PFSK-1 (cell line): Measurements from ENCODE around the gene ZNF227.

Experiments used
- POLR2AphosphoS5 ChIP-seq: IDR thresholded peaks from 2 replicates; pipeline ENCODE4 v1.6.1; 2012; ENCODE audit warnings: low read depth, mild to moderate bottlenecking, control low read depth, low read length, moderate library complexity
- SIN3A ChIP-seq: IDR thresholded peaks from 2 replicates; pipeline ENCODE4 v1.6.1; 2012; ENCODE audit warnings: mild to moderate bottlenecking, low read length, moderate library complexity, borderline replicate concordance; ENCODE audit not compliant: insufficient read depth
- TAF1 ChIP-seq: IDR thresholded peaks from 2 replicates; pipeline ENCODE4 v1.6.1; 2012; ENCODE audit warnings: low read length, control low read depth, borderline replicate concordance; ENCODE audit not compliant: insufficient read depth
- TF ChIP-seq, protein P1 (sequence below), 2 experiments: IDR thresholded peaks; 2 replicates each; pipeline versions ENCODE4 v1.6.1 to v1.8.0; 2011 to 2012; ENCODE audit warnings: low read depth in 2 of 2, low read length in 2 of 2, control low read depth in 1 of 2, inconsistent platforms in 1 of 2, mild to moderate bottlenecking in 1 of 2, moderate library complexity in 1 of 2; ENCODE audit not compliant: insufficient read depth in 1 of 2

- TF ChIP-seq, protein P1, sequence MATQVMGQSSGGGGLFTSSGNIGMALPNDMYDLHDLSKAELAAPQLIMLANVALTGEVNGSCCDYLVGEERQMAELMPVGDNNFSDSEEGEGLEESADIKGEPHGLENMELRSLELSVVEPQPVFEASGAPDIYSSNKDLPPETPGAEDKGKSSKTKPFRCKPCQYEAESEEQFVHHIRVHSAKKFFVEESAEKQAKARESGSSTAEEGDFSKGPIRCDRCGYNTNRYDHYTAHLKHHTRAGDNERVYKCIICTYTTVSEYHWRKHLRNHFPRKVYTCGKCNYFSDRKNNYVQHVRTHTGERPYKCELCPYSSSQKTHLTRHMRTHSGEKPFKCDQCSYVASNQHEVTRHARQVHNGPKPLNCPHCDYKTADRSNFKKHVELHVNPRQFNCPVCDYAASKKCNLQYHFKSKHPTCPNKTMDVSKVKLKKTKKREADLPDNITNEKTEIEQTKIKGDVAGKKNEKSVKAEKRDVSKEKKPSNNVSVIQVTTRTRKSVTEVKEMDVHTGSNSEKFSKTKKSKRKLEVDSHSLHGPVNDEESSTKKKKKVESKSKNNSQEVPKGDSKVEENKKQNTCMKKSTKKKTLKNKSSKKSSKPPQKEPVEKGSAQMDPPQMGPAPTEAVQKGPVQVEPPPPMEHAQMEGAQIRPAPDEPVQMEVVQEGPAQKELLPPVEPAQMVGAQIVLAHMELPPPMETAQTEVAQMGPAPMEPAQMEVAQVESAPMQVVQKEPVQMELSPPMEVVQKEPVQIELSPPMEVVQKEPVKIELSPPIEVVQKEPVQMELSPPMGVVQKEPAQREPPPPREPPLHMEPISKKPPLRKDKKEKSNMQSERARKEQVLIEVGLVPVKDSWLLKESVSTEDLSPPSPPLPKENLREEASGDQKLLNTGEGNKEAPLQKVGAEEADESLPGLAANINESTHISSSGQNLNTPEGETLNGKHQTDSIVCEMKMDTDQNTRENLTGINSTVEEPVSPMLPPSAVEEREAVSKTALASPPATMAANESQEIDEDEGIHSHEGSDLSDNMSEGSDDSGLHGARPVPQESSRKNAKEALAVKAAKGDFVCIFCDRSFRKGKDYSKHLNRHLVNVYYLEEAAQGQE (IDR thresholded peaks at IDR 0.05; ENCODE audit: insufficient read depth in 1 of 2, low read depth in 2 of 2, low read length in 2 of 2), result no peak
- no peak for TF ChIP-seq SIN3A
- no peak for TF ChIP-seq POLR2AphosphoS5
- no peak for TF ChIP-seq TAF1
Measured at GRCh38 chr19:44260695-44261446, 48.5 kb downstream of the ZNF227 start.
